GM10847 (cell line): ENCODE data around the gene PLCB4.

ENCODE experiments used
- POLR2A ChIP-seq: IDR thresholded peaks from 2 replicates; pipeline ENCODE4 v1.6.1; 2011; ENCODE audit not compliant: insufficient read length; ENCODE audit errors: extremely low read depth

The PLCB4 gene

GRCh38 chr20:9499126-9499899 lies 430.4 kb downstream of the PLCB4 start:
- no peak for TF ChIP-seq POLR2A

- TF ChIP-seq POLR2A, result no peak
Observed at GRCh38 chr20:9500121-9500520, 431.2 kb downstream of the PLCB4 start.

- TF ChIP-seq POLR2A, result no peak
Observed at GRCh38 chr20:9501473-9501872, 432.6 kb downstream of the PLCB4 start.

- no peak for TF ChIP-seq POLR2A
Observed at GRCh38 chr20:9503526-9504245, 434.8 kb downstream of the PLCB4 start.

- TF ChIP-seq POLR2A, result no peak
Observed at GRCh38 chr20:9506280-9506821, 437.5 kb downstream of the PLCB4 start.

- TF ChIP-seq POLR2A, result no peak
Observed at GRCh38 chr20:9506964-9507369, 438.1 kb downstream of the PLCB4 start.

GRCh38 chr20:9507544-9508239 lies 438.8 kb downstream of the PLCB4 start:
- no peak for TF ChIP-seq POLR2A

GRCh38 chr20:9508240-9508661 lies 439.4 kb downstream of the PLCB4 start:
- no peak for TF ChIP-seq POLR2A

- no peak for TF ChIP-seq POLR2A
Observed at GRCh38 chr20:9508696-9509178, 439.9 kb downstream of the PLCB4 start.

- no peak for TF ChIP-seq POLR2A
Observed at GRCh38 chr20:9509246-9509645, 440.4 kb downstream of the PLCB4 start.

- TF ChIP-seq POLR2A, result no peak
Observed at GRCh38 chr20:9510911-9511310, 442.0 kb downstream of the PLCB4 start.

GRCh38 chr20:9514072-9514460 lies 445.2 kb downstream of the PLCB4 start:
- TF ChIP-seq POLR2A, result no peak

GRCh38 chr20:9514461-9515213 lies 445.8 kb downstream of the PLCB4 start, which contains the start of gene LAMP5:
TSS of gene LAMP5 (plus strand) at chr20:9514590. CDS start at chr20:9514853, 263 bp downstream.
- no peak for TF ChIP-seq POLR2A

GRCh38 chr20:9515214-9515585 lies 446.3 kb downstream of the PLCB4 start:
- no peak for TF ChIP-seq POLR2A
